ENCODE measurements around the gene KIRREL3.

Gene KIRREL3

GRCh38 chr11:126601550-126602215, 398.9 kb downstream of the KIRREL3 start:
- no peaks in the 10 kb centered on the region for H4K20me1 ChIP-seq (ENCODE audit: insufficient read depth, low read length)
- no peaks in the 10 kb centered on the region for H3K9me3 ChIP-seq (ENCODE audit: insufficient read depth, low read length)
- H3K4me1 ChIP-seq (ENCODE audit: low read length): no peaks in the 10 kb centered on the region
- no peak overlapping the region for H3K27ac ChIP-seq (ENCODE audit: low read length)
- no peak overlapping the region for H3K4me2 ChIP-seq (ENCODE audit: low read length)
- no peak overlapping the region for H3K9ac ChIP-seq (ENCODE audit: low read length)
- peaks cover 41% of the 10 kb centered on the region for H3K27me3 ChIP-seq (ENCODE audit: low read depth, low read length)
- no peaks in the 10 kb centered on the region for H3K79me2 ChIP-seq (ENCODE audit: low read length)
- H2AFZ ChIP-seq (ENCODE audit: low read depth, low read length): no peak overlapping the region
- no peak for TF ChIP-seq EZH2phosphoT487 (IDR thresholded peaks at IDR 0.05; ENCODE audit: low read depth)
- no peak for TF ChIP-seq CTCF (IDR thresholded peaks at IDR 0.05; ENCODE audit: low read depth, low read length)
- no peaks in the 10 kb centered on the region for H3K36me3 ChIP-seq (replicated peaks; ENCODE audit: low read depth, low read length)
- H3K4me3 ChIP-seq (ENCODE audit: low read length): no peak overlapping the region

GRCh38 chr11:126601136-126601535, 399.4 kb downstream of the KIRREL3 start:
- H3K4me3 ChIP-seq (ENCODE audit: low read length): no peak overlapping the region
- no peaks in the 10 kb centered on the region for H3K9me3 ChIP-seq (ENCODE audit: insufficient read depth, low read length)
- no peak overlapping the region for H3K9ac ChIP-seq (ENCODE audit: low read length)
- no peaks in the 10 kb centered on the region for H3K79me2 ChIP-seq (ENCODE audit: low read length)
- no peaks in the 10 kb centered on the region for H4K20me1 ChIP-seq (ENCODE audit: insufficient read depth, low read length)
- H3K36me3 ChIP-seq (replicated peaks; ENCODE audit: low read depth, low read length): no peaks in the 10 kb centered on the region
- no peak overlapping the region for H3K27ac ChIP-seq (ENCODE audit: low read length)
- no peak overlapping the region for H3K4me2 ChIP-seq (ENCODE audit: low read length)
- H3K4me1 ChIP-seq (ENCODE audit: low read length): no peaks in the 10 kb centered on the region
- no peak overlapping the region for H2AFZ ChIP-seq (ENCODE audit: low read depth, low read length)
- TF ChIP-seq CTCF (IDR thresholded peaks at IDR 0.05; ENCODE audit: low read depth, low read length) (no peak), EZH2phosphoT487 (IDR thresholded peaks at IDR 0.05; ENCODE audit: low read depth) (no peak)
- H3K27me3 ChIP-seq (ENCODE audit: low read depth, low read length): peaks cover 41% of the 10 kb centered on the region

GRCh38 chr11:126599217-126599897, 401.2 kb downstream of the KIRREL3 start:
- Histone ChIP-seq H3K9me3 (ENCODE audit: insufficient read depth, low read length) (no peaks in the 10 kb centered on the region), H3K4me2 (ENCODE audit: low read length) (no peak overlapping the region), H3K79me2 (ENCODE audit: low read length) (no peaks in the 10 kb centered on the region), H3K27ac (ENCODE audit: low read length) (no peak overlapping the region), H3K27me3 (ENCODE audit: low read depth, low read length) (peaks cover 40% of the 10 kb centered on the region), H3K4me3 (ENCODE audit: low read length) (no peak overlapping the region), H3K36me3 (replicated peaks; ENCODE audit: low read depth, low read length) (no peaks in the 10 kb centered on the region), H4K20me1 (ENCODE audit: insufficient read depth, low read length) (no peaks in the 10 kb centered on the region), H3K9ac (ENCODE audit: low read length) (no peak overlapping the region), H2AFZ (ENCODE audit: low read depth, low read length) (no peak overlapping the region), H3K4me1 (ENCODE audit: low read length) (no peaks in the 10 kb centered on the region)
- TF ChIP-seq CTCF (IDR thresholded peaks at IDR 0.05; ENCODE audit: low read depth, low read length) (no peak), EZH2phosphoT487 (IDR thresholded peaks at IDR 0.05; ENCODE audit: low read depth) (no peak)

GRCh38 chr11:126598344-126599216, 402.0 kb downstream of the KIRREL3 start:
- Histone ChIP-seq H3K4me1 (ENCODE audit: low read length) (no peaks in the 10 kb centered on the region), H3K36me3 (replicated peaks; ENCODE audit: low read depth, low read length) (no peaks in the 10 kb centered on the region), H3K4me2 (ENCODE audit: low read length) (no peak overlapping the region), H3K4me3 (ENCODE audit: low read length) (no peak overlapping the region), H3K27me3 (ENCODE audit: low read depth, low read length) (peaks cover 36% of the 10 kb centered on the region), H3K9ac (ENCODE audit: low read length) (no peak overlapping the region), H3K27ac (ENCODE audit: low read length) (no peak overlapping the region), H3K79me2 (ENCODE audit: low read length) (no peaks in the 10 kb centered on the region), H3K9me3 (ENCODE audit: insufficient read depth, low read length) (no peaks in the 10 kb centered on the region), H2AFZ (ENCODE audit: low read depth, low read length) (no peak overlapping the region), H4K20me1 (ENCODE audit: insufficient read depth, low read length) (no peaks in the 10 kb centered on the region)
- TF ChIP-seq EZH2phosphoT487 (IDR thresholded peaks at IDR 0.05; ENCODE audit: low read depth) (no peak), CTCF (IDR thresholded peaks at IDR 0.05; ENCODE audit: low read depth, low read length) (no peak)
